ENCODE data around the gene GRAP.
A peak's percentile ranks its signal among the peaks of the same experiment; 100 is the strongest.
"Not testable (repeated sequence)": the region's sequence is repeated elsewhere in the genome, so short reads cannot be mapped to it uniquely, and the experiment has no call there.

Gene GRAP

DNA sequence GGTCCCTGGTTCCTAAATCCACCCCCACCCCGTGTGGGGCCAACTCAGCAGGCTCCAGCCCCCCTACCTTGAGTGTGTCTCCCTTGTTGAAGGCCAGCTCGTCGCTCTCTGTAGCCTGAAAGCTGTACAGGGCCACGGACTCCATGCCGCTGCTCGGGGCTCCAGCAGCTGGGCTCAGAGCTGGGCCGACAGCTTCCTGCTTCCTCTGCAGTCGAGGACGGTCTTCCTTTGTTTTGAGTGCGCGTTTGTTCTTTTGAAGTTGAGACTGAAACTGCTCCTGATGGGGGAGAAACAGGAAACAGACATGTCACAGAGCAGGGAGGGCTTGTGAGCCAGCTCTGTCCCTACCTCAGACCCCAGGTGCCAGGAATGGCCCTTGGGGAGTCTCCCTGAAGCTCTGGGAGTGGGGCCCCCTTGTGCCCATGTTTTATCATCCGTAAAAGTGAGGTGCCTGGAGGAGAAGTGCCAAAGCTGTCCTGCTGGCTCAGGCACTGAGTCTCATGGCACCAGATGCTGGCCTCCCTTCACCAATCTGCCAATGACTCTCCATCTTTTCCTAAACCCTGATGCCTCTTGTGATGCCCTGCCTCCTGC, at the start of gene GRAP:
Gene GRAP, minus strand, starts transcription at position 176 of the 594 bp plus-strand sequence. Its CDS starts 31 bp downstream, at position 145.
- DNase-seq, result not testable (repeated sequence)

DNA sequence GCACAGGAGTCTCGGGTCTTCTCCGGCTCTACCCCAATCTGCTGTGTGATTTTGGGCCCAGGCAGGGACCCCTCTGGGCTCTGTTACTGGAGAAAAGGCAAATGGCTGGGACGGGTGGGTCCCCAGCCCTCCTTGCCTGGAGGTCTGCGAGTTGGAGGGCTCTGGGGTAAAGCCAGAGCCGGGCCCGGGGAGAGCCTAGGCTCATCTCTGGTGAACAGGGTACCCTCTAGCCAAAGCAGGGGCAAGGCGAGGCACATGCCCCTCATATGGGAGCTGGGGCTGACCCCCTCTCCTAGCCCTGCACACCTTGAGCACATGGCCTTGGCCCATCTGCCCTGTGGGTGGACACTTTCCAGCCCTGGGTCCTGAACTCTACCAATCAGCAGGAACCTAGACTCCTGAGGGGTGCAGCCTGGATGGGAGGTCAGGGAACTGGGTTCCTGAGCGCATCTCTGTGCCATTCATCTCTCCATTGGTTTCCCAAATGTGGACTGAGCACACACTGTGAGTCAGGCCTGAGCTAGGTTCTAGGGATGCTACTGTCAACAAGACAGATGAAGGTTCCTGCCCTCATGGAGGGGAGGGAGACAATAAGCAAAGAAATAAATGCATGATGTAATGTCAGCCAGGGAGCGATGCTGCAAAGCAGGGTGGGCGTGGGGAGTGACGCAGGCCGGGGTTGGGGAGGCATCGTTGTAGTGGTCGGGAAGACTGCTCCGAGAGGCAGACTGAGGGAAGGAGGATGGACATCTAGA, 47.1 kb upstream of the GRAP start:
- not testable (repeated sequence) for DNase-seq

DNA sequence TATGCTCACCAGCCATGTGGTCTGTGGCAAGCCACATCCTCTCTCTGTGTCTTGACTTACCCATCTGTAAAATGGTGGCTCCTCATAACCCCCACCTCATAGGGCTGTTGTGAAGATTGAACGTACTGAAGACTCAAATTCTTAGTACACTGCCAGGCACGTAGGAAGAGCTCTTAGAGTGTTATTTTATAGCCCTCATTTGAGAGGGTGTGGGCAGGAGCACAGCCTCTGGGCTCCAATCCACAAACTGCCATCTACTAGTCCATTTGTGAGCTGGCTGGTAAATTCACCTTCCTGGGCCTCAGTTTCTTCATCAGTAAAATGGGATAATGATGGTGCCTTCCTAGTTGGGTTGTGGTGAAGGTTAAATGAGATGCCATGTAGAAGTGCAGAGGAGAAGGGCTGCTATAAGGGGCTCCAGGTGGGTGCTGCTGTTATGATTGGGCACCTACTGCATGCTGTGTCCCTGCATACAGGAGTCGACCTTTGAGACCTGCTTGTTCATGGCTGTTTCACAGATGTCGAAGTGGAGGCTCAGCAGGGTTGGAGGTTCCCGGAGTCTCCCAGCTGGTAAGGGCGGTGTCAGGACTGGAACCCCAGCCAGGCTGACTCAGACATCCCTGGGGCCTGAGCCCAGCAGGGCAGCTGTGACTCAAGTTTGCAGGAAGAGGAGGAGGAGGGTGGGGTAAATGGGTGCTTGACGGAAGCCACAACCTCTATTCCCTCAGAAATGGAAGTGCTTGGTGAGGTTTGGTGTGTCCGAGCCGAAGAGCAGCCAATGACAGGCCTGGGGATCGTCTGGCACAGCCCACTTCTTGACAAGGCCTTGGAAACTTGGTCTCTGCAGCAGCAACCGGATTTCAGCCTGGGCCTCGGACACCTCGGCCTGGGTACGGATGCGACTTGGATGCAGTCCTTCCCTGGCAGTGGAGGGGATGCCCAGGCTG, 46.3 kb upstream of the GRAP start:
- DNase-seq, result peak; percentile 54

GRCh38 chr17:19090058-19090772, 43.5 kb upstream of the GRAP start:
- DNase-seq, result not testable (repeated sequence)

GRCh38 chr17:19088804-19089685, 42.3 kb upstream of the GRAP start:
- not testable (repeated sequence) for DNase-seq

DNA sequence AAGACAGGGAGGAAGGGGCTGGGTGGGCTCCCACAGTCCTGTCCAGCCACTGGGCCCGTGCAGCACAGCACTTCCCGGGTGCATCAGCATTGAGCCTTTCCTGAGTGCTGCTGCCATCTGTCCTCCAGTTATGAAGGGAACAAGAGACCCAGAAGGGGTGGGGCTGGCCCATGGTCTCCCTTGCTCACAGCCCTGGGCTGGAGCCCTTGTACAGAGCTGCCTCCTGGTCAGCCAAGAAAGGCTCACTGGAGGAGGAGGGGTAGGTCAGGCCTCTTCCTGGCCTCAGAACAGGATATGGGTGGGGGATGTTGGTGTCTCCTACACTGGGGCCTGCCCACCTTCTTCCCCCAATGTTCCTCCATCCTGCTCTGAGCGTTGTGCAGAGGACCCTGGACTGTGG, 30.6 kb upstream of the GRAP start:
- not testable (repeated sequence) for DNase-seq

DNA sequence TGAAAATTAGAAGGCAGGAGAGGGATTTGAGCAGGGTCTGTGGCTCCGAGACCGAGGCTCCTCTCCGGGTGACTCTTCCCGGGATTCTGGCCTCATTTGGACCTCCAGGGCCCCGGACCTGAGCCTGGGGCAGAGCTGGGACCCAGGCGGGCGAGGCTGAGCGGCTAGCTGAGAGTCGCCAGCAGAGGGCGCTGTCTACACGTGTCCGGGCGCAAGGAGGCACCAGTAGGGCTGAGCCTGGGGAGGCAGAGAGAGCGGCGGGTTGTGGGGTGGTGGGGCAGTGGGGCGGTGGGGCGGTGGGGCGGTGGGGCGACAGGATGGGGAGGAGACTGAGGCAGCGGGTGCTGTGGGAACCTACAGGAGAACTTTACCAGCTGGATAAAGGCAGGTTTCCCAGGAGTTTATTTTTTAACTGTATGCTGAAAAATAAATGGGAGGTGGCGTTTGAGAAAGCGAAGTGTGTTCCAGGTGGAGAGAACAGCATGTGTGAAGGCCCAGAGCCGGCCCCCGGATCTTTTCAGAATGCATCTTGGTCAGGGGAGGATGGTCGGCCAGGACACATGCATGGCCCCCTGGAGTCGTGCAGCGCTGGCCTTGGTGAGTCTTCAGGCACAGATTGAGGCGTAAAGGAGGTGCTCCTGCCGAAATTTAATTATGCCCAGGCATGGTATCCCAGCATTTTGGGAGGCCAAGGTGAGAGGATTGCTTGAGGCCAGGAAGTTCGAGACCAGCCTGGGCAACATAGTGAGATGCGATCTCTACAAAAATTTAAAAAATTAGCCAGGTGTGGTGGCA, 29.8 kb upstream of the GRAP start:
- not testable (repeated sequence) for DNase-seq

GRCh38 chr17:19070318-19071168, 23.8 kb upstream of the GRAP start:
- not testable (repeated sequence) for DNase-seq

DNA sequence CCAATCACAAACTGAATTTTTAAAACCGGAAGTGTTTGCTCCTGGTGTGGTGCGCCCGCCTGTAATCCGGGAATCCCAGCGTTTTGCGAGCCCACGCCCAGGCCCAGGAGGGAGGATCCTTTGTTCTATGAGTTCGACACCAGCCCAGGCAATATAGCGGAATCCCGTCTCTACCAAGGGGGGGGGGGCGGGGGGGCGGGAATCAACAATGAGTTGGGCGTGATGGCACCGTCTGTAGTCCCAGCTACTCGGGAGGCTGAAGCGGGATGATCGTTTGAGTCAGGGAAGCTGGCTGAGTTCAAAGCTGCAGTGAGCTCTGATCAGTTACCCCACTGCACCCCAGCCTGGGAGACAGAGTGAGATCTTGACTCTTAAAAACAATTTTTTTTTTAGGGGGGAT, 17.6 kb upstream of the GRAP start:
- DNase-seq, result peak; percentile 48

DNA sequence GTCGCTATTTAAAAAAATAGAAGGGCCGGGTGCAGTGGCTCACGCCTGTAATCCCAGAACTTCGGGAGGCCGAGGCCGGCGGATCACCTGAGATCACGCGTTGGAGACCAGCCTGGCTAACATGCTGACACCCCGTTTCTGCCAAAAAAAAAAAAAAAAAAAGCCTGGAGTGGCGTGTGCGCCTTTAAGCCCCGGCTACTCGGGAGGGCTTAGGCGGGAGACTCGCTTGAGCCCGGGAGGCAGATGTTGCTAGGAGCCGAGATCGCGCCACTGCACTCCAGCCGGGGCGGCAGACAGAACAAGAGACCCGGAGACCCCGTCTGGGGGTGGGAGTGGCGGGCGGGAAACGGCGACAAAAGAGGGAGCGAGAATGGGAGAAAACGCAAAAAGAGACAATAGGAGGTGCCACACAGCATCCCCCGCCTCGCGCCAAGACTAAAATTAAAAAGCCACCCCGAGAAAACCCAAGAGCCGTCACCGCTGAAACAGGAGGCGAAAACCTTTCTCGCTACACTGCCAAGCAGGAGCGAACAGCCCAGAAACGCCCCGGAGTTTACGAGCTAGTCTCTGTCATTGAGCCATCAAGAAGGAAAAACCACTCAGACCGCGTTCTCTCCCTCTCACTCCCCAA, 16.7 kb upstream of the GRAP start:
- not testable (repeated sequence) for DNase-seq

DNA sequence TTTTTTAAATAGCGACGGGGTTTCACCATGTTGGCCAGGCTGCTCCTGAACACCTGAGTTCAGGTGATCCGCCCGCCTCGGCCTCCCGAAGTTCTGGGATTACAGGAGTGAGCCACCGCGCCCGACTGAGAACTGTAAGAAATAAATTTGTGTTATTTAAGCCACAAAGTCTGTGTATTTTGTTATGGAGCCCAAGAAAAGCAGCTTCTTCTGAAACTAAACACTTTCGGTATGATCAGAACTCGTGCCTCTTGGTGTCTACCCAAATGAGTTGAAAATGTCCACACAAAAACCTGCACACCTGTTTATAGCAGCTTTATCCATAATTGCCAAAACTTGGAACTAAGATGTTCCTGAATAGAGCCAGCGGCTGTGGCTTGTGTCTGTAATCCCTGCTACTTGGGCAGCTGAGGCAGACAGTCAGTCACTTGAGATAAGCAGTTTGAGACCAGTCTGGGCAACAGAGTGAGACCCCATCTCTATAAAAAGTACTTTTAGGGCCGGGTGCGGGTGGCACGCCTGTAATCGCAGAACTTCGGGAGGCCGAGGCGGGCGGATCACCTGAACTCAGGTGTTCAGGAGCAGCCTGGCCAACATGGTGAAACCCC, 16.1 kb upstream of the GRAP start:
- DNase-seq, result not testable (repeated sequence)

DNA sequence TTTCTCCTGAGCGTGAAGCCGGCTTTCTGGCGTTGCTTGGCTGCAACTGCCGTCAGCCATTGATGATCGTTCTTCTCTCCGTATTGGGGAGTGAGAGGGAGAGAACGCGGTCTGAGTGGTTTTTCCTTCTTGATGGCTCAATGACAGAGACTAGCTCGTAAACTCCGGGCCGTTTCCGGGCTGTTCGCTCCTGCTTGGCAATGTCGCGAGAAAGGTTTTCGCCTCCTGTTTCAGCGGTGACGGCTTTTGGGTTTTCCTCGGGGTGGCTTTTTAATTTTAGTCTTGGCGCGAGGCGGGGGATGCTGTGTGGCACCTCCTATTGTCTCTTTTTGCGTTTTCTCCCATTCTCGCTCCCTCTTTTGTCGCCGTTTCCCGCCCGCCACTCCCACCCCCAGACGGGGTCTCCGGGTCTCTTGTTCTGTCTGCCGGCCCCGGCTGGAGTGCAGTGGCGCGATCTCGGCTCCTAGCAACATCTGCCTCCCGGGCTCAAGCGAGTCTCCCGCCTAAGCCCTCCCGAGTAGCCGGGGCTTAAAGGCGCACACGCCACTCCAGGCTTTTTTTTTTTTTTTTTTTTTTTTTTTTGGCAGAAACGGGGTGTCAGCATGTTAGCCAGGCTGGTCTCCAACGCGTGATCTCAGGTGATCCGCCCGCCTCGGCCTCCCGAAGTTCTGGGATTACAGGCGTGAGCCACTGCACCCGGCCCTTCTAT, 15.4 kb upstream of the GRAP start:
- DNase-seq, result not testable (repeated sequence)

GRCh38 chr17:19055447-19055846, 8.7 kb upstream of the GRAP start:
- DNase-seq, result not testable (repeated sequence)

- DNase-seq, result not testable (repeated sequence)
Observed at GRCh38 chr17:19048826-19049225, 2.1 kb upstream of the GRAP start.

- not testable (repeated sequence) for DNase-seq
Observed at GRCh38 chr17:19047510-19047909, 753 bp upstream of the GRAP start.

- DNase-seq, result not testable (repeated sequence)
Observed at GRCh38 chr17:19044643-19045042, 2.1 kb downstream of the GRAP start.

DNA sequence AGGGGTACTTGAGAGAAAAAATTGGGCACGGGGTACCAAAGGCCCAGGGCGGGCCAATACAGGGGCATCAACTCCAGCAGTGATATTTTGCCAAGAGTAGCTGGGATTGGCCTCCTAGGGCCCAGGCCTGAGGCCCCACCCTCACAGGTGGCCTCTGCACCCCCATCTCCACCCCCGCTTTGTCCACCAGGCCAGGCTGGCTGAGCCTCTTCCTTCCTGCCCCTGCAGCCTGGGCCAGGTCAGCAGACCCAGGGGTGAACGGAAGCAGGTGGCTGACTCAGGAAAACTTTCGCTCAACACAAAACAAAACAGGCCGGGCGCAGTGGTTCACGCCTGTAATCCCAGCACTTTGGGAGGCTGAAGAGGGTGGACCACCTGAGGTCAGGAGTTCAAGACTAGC, 3.7 kb downstream of the GRAP start:
- not testable (repeated sequence) for DNase-seq

DNA sequence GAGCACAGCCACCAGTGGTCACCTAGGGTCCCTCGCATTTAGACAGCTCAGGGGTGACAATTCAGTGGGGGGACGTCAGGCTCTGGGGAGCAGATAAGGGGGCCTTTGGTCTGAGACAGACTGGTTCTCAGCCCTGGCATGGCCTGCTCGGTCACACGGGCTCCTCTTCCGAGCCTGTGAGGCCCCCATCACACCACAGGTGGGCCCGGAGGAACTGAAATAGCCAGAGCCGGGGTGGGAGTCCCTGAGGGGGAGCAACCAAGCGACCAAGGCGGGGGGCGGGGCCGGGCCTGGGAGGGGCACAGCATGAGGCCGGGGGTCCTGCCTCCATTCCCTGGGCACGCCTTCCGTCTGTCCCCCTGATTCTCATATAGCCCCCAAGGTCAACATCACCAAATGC, 4.4 kb downstream of the GRAP start:
- not testable (repeated sequence) for DNase-seq
